Activated CD4-positive, alpha-beta T cell treated with anti-CD3 and anti-CD28 coated beads, Interleukin-2, amount 50 U/mL, for 48 hours (primary cell): ENCODE data around the gene C1QC.

Source experiments
- DNase-seq, 2 experiments: peaks; one replicate each; pipeline ENCODE4 v3.0.0-alpha.2; 2020

C1QC gene

GRCh38 chr1:22681556-22682276 is 38.3 kb downstream of the C1QC start:
- DNase-seq, result no peak

GRCh38 chr1:22683547-22683946 is 40.1 kb downstream of the C1QC start:
- DNase-seq, result no peak

DNA sequence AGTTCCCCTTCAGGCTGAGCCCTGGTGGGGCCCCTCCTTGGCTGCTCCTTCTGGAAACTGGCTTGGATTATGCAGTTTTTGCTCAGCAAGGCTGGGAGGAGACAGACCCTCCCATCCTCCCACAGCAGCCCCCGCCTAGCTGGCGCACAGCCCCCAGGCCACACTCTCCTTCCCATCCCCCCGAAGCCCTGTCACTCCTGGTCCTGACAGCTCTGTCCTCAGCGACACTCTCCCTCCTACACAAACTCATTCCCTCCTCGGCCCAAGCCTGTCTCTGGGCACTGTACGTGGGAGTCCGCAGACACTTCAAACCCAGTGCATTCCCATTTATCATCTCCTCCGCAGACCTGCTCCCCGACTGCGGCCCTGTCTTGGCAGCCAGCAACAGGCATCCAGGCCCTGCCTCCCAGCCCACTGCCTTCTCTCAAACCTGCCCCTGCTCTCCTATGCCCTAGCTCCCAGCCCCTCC is 42.2 kb downstream of the C1QC start:
- no peak for DNase-seq

GRCh38 chr1:22687191-22687590 is 43.8 kb downstream of the C1QC start:
- no peak for DNase-seq

DNA sequence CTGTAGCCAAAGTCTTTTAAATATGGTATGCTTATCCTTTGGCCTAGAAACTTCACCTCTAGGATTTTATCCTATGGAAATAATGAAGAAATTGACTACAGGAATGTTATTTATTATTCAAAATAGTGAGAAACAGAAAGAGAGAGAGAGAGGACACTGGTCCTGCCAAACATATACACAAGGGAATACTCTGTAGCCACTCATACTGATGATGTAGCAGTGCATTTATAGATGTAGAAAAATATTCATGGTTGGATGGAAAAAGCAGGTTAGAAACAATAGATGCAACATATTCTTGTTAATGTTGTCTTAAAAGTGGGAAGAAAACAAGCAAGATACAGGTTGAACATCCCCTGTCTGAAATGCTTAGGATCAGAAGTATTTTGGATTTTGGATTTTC is 45.0 kb downstream of the C1QC start:
- DNase-seq, result no peak

DNA sequence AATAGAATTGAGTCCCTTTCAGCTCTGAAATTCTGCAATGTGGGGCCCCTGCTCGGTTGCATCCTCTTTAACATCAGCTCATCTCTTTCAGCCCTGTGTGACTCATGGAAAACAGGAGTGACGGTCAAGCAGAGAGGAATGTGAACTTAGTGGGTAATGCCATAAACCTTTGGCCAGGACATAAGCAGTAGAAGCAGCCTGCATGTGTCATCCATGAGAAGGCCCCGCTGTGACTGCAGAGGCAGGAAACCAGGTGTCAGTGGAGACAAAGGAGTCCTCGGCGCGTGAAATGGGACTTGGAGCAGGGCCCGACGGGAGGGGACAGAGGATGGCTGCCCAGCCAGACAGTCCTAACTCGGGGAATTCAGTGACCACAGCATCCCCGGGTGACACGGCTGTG is 46.1 kb downstream of the C1QC start:
- no peak for DNase-seq

DNA sequence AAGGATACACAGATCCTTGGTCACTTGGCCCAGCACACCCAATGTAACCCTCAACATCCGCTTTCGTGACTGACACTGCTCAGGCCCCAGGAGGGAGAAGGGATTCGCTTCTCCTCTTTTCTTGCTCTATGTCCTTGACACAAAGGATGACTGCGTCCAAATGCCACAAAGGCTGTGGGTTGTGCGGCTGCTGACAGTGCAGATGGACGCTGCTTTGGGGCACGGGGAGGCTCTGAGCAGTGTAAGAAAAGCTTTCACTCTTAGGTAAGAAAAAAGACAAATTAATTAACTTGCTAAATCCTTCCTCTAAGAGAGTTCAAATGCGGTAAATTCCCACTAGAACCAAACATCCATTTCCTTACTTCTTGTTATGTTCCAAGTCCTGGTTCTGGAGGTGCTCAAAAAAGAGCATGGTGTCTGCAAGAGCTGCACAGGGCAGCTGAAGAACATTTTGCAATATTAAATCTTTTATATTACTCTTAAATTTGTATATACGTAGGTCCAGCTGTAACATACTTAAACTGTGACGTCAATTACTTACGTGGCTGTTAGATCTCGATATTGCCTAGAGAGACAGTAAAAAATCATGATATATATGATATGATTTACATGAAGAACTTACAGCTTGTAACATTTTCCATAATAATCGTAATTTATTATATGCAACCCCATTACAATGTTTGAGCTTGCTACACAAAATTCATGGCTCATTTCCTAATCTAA is 47.8 kb downstream of the C1QC start:
- no peak for DNase-seq

DNA sequence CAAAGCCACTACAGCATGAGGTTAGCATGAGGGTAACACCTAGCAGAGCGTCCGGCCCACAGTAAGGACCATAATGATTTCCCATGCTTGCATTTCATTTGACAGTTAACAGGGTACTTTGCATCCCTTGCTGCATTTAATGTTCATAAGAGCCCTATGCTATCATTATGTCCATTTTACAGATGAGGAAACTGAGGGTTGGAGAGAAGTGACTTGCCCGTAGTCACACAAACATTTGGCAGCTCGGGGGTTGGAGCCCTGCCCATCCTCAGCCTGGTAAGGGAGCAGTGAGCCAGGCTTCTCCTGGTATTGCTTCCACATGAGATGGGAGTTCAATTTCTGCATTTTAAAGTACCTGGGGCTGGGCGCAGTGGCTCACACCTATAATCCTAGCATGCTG is 50.7 kb downstream of the C1QC start:
- DNase-seq, result no peak

GRCh38 chr1:22696610-22697009 is 53.2 kb downstream of the C1QC start:
- no peak for DNase-seq
